Stimulated activated effector memory CD8-positive, alpha-beta T cell treated with anti-CD3 and anti-CD28 coated beads, Interleukin-12 subunit alpha, Interleukin-12 subunit beta, amount 100 ng/mL, for 72 hours (primary cell): Measurements from ENCODE around the gene TNFRSF11A.

Source experiments
- ATAC-seq: fragments of 150-1000 bp; cut with Tn5 transposase; 2 replicates; pipeline ENCODE4 v1.10.0; 2021
- DNase-seq, 2 donors: peaks; one replicate each; pipeline ENCODE4 v3.0.0; 2021 to 2022; ENCODE audit warnings: low spot score in 2 of 2
- H3K27ac Mint-ChIP-seq: one replicate; pipeline ENCODE4 v1.8.0; 2022; ENCODE audit warnings: mild to moderate bottlenecking, mixed read lengths
- H3K36me3 Mint-ChIP-seq: one replicate; pipeline ENCODE4 v1.8.0; 2022; ENCODE audit warnings: mild to moderate bottlenecking, mixed read lengths
- H3K4me1 Mint-ChIP-seq: one replicate; pipeline ENCODE4 v1.8.0; 2022; ENCODE audit warnings: mixed read lengths
- H3K4me3 Mint-ChIP-seq: one replicate; pipeline ENCODE4 v1.8.0; 2022; ENCODE audit warnings: mild to moderate bottlenecking, mixed read lengths
- H3K9me3 Mint-ChIP-seq: one replicate; pipeline ENCODE4 v1.8.0; 2022; ENCODE audit warnings: mixed read lengths

Gene TNFRSF11A

DNA sequence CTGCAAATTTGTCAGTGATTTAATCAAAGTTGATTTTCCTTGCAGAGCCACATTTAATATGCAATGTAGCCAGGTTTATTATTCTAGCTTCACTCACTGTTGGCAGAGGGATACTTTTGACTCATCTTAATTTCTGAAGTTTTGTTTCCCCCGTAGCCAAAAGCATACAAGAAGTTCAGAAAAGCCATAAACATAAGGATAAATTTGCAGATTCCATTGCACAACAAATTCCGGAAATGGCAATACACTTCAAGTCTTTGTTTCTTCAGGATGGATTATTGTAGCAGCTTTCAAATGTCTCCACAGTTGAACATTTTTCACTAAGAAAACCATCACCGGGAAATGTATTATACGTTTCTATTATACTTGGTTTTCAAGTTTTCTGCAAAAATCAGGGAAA, 109.7 kb downstream of the TNFRSF11A start:
- no peak overlapping the region for H3K4me3 Mint-ChIP-seq
- H3K4me1 Mint-ChIP-seq: no peaks in the 10 kb centered on the region
- H3K36me3 Mint-ChIP-seq: no peaks in the 10 kb centered on the region
- H3K9me3 Mint-ChIP-seq: no peaks in the 10 kb centered on the region
- no peak for DNase-seq
- no peak overlapping the region for H3K27ac Mint-ChIP-seq
- no peak for ATAC-seq

DNA sequence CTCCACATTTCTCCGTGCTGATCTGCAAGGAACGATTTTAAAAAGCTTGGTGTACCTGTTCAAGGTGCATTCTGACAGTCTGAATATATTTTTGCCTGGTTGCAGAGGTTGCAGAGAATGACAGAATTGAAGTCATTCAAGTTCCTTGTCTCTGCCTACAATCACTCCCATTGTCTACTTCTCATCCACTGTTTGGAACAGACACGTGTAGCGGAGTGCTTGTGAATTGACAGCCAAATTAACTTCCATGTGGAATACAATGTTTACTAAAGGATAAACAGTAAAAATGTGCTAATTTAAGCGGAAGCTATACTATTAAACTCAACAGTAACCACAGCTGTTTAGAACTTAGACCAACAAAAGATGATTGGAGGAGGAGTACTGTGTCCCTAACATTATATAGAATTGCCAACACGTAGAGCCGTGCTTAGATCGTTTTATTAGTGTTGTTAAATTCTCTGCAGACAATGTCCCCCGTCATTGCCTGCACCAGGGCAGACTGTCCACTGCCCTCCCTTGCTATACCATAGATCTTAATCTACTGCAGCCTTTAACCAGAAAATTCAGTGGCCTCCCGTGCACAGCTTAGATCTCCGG, 110.4 kb downstream of the TNFRSF11A start:
- ATAC-seq: no peak
- Mint-ChIP-seq H3K4me1 (no peaks in the 10 kb centered on the region), H3K9me3 (no peaks in the 10 kb centered on the region), H3K36me3 (no peaks in the 10 kb centered on the region), H3K27ac (no peak overlapping the region), H3K4me3 (no peak overlapping the region)
- no peak for DNase-seq

DNA sequence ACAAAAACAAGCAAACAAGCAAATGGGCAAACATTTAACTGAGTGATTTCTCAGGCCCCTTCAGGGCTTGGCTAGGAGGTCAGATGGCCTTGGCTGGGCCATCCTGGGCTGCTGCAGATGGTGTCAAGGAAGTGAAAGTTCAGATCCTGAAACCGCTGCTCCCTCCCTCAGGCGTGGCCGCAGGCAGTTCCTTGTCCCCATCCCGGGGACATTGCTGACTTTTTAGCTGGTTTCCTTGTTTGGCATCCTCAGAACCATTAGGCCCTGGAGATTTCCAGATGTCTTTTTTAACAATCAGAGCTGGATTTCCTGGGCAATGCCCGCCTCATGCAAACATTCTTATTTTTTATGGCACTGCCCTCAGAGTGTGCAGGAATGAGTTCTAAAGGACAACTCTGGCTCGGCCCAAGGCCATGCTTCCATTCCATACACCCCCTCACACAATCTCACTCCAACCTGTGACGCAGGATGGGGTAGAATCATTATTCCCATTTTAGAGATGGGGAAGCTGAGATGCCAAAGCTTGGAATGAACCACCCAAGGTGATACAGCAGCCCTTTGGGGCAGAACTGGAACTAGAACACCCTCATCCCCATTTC, 111.6 kb downstream of the TNFRSF11A start:
- DNase-seq (no peak), ATAC-seq (no peak)
- no peak overlapping the region for H3K4me3 Mint-ChIP-seq
- H3K36me3 Mint-ChIP-seq: no peaks in the 10 kb centered on the region
- H3K4me1 Mint-ChIP-seq: no peaks in the 10 kb centered on the region
- no peak overlapping the region for H3K27ac Mint-ChIP-seq
- no peaks in the 10 kb centered on the region for H3K9me3 Mint-ChIP-seq

DNA sequence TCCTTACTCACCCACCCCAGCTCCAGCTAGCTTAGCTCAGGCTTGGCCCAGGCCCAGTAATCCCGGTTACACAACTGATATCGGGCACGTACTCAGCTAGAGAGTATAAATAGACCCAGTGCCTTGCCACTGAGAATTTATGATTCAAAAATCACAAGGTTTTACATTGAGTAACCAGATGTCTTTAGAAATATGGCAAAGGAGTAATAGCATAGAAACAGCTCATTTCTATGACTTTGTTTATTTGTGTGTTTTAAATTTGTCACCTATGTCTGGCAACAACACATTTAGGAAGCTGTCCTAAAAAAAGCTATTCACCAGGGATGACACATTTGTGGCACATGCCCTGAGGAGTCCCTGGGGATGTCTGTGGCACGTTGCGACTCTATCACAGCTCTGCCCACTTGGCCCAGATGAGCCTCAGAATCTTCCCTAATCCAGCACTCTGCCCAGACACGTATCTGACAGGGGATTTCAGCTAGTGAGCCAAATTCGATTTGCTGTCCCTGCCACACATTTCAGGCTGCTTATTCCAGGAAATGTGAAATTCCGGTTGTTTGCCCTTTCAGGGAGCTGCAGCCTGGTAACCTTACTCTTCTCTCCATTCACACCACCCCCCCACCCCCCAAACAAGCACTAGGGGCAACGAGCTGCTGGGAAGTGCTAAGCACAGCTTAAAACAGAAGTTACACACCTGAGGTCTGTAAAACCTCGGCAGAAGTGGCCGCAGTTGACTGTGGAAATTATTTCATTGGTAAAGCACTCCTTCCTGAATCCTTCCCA, 112.3 kb downstream of the TNFRSF11A start:
- ATAC-seq (peak; percentile 83), DNase-seq (no peak)
- H3K4me3 Mint-ChIP-seq: no peak overlapping the region
- no peak overlapping the region for H3K27ac Mint-ChIP-seq
- no peaks in the 10 kb centered on the region for H3K4me1 Mint-ChIP-seq
- H3K9me3 Mint-ChIP-seq: no peaks in the 10 kb centered on the region
- H3K36me3 Mint-ChIP-seq: no peaks in the 10 kb centered on the region

DNA sequence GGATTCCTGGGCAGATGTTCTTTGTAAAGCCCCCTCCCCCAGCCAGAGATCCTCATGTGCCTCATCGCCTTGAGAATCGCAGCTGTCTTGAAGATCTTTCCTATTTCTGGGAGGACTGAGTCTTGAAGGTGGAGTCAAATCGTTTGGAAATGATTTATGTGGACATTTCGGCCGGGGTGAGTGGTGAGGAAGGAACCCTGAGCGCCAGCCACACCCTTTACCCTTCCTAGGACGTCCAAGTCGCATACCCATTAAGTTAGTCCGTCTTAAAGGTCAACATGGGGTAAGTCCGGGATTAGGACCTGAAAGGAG, 112.9 kb downstream of the TNFRSF11A start:
- no peak for ATAC-seq
- H3K36me3 Mint-ChIP-seq: no peaks in the 10 kb centered on the region

DNA sequence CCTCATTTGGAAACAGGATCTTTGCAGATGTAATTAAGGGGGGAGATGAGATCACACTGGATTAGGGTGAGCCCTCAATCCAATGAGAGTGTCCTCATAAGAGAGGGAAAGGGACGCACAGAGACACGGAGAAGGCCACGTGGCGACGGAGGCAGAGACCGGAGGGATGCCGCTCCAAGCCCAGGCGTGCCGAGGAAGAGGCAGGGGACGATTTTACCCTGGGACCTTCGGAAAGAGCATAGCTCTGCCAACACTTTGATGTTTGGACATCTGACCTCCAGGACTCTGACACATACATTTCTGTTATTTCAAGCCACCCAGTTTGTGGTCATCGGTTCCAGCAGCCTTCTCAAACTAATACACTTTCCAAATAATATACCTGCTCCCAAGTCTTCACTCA, 113.3 kb downstream of the TNFRSF11A start:
- Mint-ChIP-seq H3K27ac (no peak overlapping the region), H3K36me3 (no peaks in the 10 kb centered on the region), H3K4me3 (no peak overlapping the region), H3K4me1 (no peaks in the 10 kb centered on the region), H3K9me3 (no peaks in the 10 kb centered on the region)
- DNase-seq: no peak
- no peak for ATAC-seq

More for the DNA sequence above, 112.9 kb downstream of the TNFRSF11A start:
- H3K4me1 Mint-ChIP-seq: no peaks in the 10 kb centered on the region
- H3K4me3 Mint-ChIP-seq: no peak overlapping the region
- H3K9me3 Mint-ChIP-seq: no peaks in the 10 kb centered on the region
- no peak overlapping the region for H3K27ac Mint-ChIP-seq
- no peak for DNase-seq

DNA sequence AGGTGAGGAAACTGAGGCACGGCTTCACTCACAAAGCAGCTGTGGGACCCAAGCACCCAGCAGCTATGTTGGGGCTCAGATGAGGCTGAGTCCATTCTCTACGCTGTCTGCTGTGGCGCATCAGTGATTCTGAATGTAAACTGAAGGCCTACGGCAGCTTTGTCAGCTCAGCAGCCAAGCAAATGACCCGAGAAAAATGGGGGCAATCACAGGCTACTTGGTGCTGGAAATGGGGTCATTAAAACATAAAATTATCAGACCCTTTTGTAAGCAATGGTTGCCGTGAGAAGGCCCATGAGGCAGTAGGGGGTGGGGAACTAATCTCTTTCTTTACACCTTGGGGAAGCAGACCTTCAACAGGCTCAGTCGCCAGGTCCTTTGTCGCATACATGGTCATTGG, 113.8 kb downstream of the TNFRSF11A start:
- Mint-ChIP-seq H3K36me3 (no peaks in the 10 kb centered on the region), H3K9me3 (no peaks in the 10 kb centered on the region), H3K27ac (no peak overlapping the region), H3K4me3 (no peak overlapping the region), H3K4me1 (no peaks in the 10 kb centered on the region)
- ATAC-seq (no peak), DNase-seq (no peak)
